Measurements from ENCODE around the gene MED9. TPM values are rescaled to one million over a fixed set of nuclear protein-coding genes. Genes with fewer than 3 reads are reported as not detected.
A peak's percentile ranks its signal among the peaks of the same experiment; 100 is the strongest.

The MED9 gene
- total RNA-seq, 1 experiment from 2014 or later: 9.6 TPM

GRCh38 chr17:17491031-17491471 is 14.3 kb downstream of the MED9 start:
- DNase-seq (ENCODE audit: low read depth): no peak

GRCh38 chr17:17491546-17491988 is 14.8 kb downstream of the MED9 start:
- no peak for DNase-seq (ENCODE audit: low read depth)

GRCh38 chr17:17492085-17492484 is 15.3 kb downstream of the MED9 start:
- DNase-seq (ENCODE audit: low read depth): no peak

- no peak for DNase-seq (ENCODE audit: low read depth)
Measured at GRCh38 chr17:17492571-17492970, 15.8 kb downstream of the MED9 start.

GRCh38 chr17:17493249-17493985 is 16.6 kb downstream of the MED9 start:
- DNase-seq (ENCODE audit: low read depth): no peak

GRCh38 chr17:17493986-17494466 is 17.2 kb downstream of the MED9 start:
- DNase-seq (ENCODE audit: low read depth): no peak

GRCh38 chr17:17494499-17494869 is 17.7 kb downstream of the MED9 start:
- no peak for DNase-seq (ENCODE audit: low read depth)

- no peak for DNase-seq (ENCODE audit: low read depth)
Measured at GRCh38 chr17:17494870-17495535, 18.2 kb downstream of the MED9 start.

GRCh38 chr17:17495536-17496188 is 18.9 kb downstream of the MED9 start:
- no peak for DNase-seq (ENCODE audit: low read depth)

- DNase-seq (ENCODE audit: low read depth): peak; percentile 77
Measured at GRCh38 chr17:17496189-17497064, 19.6 kb downstream of the MED9 start, which contains the start of gene RASD1. RASD1 (minus strand) TSS chr17:17496395; CDS start chr17:17496181, 214 bp downstream.

GRCh38 chr17:17497065-17497844 is 20.5 kb downstream of the MED9 start:
- no peak for DNase-seq (ENCODE audit: low read depth)

- DNase-seq (ENCODE audit: low read depth): no peak
Measured at GRCh38 chr17:17497845-17498520, 21.2 kb downstream of the MED9 start.

GRCh38 chr17:17498606-17499301 is 22.0 kb downstream of the MED9 start:
- no peak for DNase-seq (ENCODE audit: low read depth)

GRCh38 chr17:17499402-17500145 is 22.8 kb downstream of the MED9 start:
- DNase-seq (ENCODE audit: low read depth): no peak

GRCh38 chr17:17500999-17501605 is 24.3 kb downstream of the MED9 start:
- no peak for DNase-seq (ENCODE audit: low read depth)

- no peak for DNase-seq (ENCODE audit: low read depth)
Measured at GRCh38 chr17:17502741-17503565, 26.2 kb downstream of the MED9 start.

- no peak for DNase-seq (ENCODE audit: low read depth)
Measured at GRCh38 chr17:17503566-17504130, 26.8 kb downstream of the MED9 start.

All from RPMI7951 (cell line).